NCI-H1694 (cell line): ENCODE measurements around the gene APBB2.
"Not testable (repeated sequence)": the region's sequence is repeated elsewhere in the genome, so short reads cannot be mapped to it uniquely, and the experiment has no call there.

Experiments
- DNase-seq: peaks from one replicate; lab custom pipeline; 2025; lab: John Stamatoyannopoulos, UW

Gene APBB2

DNA sequence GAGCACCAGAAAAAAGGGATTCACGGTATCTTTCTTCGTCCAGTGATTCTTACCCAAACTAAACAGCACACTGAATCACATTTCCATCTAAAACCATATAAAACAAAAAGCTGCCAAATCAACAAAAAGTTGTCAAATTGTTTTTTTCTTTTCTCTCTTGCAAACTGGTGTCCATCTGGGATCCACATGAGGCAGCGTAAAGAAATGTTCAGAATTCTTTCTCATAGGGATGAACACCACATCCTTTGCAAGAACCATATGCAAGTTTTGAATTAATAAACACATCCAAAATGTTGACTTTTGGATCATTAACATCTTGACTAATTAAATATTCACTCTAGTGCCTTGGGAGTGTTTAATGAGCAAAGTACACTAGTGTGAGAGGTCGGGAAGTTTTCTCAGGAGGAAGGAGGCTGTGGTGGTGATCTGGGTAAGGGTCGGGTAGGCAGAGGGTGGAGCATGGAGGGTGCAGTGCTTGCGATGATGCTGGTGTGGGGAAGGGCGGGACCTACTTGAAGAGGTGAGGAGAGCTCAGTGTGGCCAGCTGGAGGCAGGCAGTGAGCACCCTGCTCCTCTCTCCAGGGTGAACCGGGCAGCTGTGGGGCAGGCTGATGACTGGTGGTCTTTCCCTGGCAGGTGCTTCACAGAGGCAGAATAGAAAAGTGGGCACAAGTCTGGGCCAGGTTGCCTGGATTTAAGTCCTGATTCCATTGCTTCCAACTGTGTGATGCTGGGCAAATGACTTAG is 391.7 kb downstream of the APBB2 start:
- no peak for DNase-seq

DNA sequence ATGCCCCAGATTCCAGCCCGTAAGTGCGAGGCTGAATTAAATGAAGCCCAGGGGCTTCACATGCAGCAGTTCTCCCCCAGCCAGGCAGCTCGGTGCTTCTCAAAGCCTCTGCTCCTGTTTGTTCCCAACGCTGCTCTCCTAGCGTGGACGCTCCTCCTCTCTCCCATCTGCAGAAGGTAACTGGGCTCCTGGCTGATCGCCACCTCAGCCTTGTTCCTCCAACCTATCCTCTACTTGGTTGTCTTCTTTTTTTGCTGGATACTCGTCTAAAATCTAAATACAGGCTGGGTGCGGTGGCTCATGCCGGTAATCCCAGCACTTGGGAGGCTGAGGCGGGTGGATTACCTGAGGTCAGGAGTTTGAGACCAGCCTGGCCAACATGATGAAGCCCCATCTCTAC is 394.2 kb downstream of the APBB2 start:
- no peak for DNase-seq

DNA sequence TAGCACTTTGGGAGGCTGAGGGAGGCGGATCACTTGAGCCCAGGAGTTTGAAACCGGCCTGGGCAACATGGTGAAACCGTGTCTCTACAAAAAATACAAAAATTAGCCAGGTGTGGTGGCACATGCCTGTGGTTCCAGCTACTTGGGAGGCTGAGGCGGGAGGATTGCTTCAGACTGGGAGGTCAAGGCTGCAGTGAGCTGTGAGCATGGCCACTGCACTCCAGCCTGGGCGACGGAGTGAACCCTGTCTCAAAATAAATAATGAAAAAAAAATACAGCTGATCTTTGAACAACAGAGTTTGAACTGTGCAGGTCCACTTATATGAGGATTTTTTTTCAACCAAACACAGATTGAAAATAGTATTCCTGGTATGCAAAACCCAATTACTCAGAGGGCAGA is 397.2 kb downstream of the APBB2 start:
- not testable (repeated sequence) for DNase-seq

DNA sequence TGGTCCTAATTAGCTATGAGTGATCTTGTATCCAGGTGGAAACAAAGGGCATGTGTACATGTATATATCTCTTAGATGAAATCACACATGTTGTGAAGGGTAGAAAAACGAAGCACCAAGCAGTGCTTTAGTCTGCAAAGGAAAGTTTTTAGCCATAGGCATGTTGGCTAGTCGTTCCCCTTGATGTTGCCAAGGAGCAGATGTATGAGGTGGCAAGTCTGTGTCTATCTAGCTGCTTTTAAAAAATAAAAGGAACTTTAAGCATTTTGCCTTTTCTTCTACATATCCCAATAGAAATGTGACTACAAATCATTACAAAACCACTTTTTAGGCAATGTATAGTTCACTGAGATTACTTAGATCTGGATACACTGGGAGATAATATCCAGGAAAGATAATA is 401.5 kb downstream of the APBB2 start:
- no peak for DNase-seq

DNA sequence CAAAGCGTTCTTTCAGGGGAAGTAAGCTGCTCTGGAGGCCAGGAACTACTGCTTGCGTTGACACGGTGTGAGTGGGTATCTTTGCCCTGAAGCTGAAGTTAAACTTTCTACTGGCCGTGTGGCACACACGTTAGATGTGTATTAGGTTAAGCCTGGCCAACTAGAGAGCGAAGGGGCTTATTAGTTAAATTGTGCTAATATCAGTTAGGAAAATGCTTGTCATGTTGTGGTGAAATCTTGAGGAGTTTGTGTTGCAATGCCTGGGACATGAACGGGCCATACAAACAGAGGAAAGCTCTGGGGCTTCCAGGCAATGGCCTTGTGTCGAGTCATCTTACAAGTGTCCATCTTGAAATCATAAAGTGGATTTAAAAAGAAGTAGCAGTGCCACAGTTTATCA is 402.0 kb downstream of the APBB2 start:
- DNase-seq = no peak

DNA sequence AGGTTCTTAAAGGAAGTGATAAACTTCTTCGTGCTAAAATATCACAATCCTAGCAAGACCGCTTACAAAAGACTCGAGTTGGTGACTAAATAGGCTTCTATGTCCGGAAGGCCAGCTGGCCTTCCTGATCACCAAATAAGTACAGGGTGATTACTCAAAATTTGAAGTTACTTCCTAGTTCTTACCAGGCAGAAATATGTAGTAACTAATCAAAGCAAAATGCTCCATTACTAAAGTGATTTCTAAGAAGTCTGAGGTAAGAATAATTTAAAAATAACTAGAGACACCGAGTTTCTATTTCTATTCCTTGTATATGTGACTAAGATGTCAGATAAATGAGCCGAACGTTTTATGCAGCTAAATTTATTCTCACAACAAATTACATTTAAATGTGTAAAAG is 402.4 kb downstream of the APBB2 start:
- no peak for DNase-seq

DNA sequence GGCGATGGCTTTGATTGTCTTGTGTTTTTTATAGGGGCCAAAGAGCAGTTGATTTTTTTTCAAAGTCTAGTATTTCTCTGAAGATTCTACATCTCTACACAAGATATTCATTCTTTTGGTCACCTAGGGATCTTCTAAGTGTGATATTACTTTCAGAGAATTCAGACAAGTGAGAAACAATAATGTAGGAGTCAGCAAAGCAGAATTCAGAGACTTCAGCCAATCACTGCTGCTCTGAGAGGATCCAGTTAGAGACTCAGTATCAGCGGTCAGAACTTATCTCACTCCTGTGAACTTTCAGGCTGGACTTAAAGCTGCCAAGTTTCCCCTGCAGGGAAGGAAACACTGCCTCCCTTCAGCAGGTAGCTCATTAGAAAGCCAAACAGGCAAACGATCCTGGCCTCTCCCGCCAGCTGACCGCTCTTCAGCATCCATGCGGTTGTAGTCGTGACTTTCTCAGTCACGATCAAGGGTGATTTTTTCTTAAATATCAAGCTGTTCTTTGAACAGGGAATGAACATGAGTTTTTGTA is 405.4 kb downstream of the APBB2 start:
- no peak for DNase-seq

DNA sequence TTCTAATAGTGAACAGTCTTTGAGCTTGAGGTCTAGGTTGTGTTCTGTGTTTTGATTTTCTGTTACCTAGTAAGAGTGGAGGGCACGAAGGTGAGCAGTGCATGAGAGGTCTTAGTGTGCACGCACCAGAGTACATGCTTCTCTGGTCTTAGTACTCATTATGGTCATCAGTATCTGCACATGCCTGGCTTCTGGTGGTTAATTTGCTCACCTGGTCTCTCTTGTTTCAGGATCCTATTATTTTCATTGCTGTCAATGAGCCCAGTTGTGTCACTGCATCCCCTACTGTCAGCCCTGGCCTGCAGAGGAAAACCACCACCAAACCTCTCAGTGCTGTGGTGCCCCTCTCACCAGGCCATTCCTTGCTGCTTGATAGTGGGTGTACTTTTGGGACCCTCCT is 409.7 kb downstream of the APBB2 start:
- DNase-seq = no peak

DNA sequence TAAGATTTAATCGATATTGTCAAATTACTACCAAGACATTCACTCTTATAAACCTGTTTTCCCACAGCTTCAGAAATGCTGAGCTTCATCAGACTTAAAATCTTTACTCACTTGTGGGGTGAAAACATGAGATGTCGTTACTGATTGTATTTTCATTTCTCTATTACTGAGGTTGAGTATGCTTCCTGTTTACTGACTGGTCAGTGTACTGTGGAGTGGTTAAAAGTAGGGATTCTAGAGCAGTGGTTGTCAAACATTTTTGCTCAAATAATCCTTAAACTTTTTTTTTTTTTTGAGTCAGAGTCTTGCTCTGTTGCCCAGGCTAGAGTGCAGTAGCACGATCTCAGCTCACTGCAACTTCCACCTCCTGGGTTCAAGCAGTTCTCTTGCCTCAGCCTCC is 414.3 kb downstream of the APBB2 start:
- DNase-seq = no peak

DNA sequence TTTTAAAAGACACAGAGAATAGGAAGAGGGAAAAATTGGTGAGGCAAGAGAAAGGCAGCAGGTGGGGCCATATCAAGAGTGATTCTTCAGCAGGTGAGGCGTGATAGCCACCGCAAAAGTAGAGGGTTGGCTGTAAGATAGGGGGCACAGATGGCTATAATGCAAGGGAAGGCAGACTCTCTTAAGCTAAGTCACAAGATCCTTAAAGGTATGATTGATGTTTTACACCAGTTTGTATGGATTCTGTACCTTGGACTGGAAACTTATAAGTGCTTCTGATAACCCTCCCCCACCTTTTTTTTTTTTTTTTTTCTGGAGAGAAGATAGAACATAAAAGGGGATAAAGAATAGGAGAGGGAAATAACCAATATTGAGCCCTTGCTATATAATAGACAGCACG is 424.6 kb downstream of the APBB2 start:
- DNase-seq = no peak

DNA sequence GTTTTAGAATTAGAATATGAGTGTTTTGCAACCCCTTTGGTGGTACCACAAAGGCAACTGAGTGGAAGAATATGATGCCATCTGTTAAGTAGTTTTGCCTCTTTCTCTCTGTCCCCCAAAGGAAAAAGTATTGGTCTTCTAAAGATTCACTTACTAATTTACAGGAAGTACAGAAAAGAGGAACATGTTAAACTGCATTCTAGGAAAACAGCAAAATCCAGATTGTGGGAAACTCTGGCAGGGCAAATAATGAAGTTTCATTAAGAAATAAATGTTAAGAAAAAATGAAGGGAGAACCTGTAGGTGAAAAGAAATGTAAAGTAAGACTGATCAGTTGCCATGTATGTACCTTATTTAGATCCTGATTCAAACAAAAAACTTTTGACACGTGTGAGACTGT is 425.3 kb downstream of the APBB2 start:
- DNase-seq = no peak

DNA sequence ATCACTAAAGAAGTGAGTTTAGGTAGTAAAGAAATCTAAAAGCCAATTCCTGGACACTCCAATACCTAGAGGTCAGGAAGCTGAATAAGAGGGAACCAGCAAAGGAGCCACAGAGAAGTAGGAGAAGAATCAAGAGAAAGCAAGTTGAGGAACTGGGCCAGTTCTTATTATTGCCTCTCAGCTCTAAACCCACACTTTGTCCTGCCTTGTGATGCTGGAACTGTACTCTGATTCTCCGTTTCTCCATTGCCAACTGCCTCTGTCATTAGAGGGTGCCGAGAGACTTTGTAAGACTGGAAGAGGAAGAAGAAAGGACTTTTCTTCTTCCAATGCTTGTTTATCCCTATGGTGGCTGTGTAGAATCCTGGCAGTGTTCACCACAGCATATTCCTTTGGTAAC is 426.0 kb downstream of the APBB2 start:
- DNase-seq = no peak

DNA sequence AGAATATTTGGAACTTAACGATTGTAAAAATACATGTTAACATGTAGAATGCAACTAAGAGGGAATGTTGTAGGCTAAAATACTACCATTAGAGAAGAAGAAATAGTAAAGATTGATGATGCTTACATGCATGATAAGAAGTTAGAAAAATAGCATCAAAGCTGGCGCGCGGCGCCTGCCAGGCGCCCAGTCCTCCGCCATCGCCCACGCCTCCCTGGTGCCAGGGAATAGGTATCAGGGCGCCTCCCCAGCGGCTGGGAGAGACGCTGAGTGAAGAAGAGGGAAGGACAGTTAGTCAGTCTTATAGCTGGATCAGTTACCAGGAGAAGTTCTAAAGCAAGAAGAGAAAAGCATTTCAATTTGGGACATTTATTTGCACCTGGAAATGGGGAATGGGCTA is 428.6 kb downstream of the APBB2 start:
- no peak for DNase-seq

DNA sequence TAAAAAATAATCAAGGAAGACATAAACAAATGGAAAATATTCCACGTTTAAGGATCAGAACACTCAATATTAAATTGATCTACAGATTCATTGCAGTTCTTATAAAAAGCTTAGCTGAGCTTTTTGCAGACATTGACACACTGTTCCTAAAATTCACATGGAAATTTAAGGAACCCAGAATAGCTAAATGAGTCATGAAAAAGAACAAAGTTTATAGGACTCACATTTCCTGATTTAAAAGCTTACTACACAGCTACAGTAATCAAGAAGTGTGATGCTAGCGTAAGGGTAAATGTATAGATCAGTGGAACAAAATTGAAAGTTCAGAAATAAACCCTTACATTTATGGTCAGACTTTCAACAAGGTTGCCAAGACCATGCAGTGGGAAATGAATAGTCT is 431.5 kb downstream of the APBB2 start:
- DNase-seq = no peak

DNA sequence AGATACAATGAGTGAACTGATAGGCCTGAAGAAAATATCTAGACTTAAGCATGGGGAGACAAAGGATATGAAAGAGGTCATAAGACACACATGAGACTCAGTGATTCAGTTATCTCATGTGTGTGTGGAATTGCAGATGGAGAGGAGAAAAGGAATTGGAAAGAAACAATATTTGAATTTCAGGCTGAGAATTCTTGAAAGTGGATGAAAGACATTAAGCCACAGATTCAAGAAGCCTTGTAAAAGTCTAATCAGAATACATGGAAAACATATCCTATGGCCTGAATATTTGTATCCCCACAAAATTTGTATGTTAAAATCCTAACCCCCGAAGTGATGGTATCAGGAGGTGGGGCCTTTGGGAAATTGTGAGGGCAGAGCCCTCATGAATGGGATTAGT is 436.3 kb downstream of the APBB2 start:
- no peak for DNase-seq

DNA sequence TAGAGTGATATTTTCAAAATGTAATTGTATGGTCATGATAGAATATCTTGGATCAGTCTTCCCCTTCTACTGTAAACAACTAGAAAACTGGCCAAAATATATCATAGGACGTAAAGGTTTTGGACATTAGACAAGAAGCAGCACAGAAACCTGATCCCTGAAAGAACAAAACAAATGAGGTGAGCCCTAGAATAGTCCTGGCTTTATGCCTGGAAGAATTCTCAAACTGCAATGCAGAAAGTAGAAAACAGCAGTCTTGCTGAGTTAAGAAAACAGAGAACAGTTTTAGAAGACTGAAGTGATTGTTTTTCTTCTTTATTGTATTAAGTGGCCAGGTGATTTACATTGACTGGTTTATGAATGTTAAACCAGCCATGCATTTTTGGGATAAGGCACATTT is 445.1 kb downstream of the APBB2 start:
- DNase-seq = no peak

DNA sequence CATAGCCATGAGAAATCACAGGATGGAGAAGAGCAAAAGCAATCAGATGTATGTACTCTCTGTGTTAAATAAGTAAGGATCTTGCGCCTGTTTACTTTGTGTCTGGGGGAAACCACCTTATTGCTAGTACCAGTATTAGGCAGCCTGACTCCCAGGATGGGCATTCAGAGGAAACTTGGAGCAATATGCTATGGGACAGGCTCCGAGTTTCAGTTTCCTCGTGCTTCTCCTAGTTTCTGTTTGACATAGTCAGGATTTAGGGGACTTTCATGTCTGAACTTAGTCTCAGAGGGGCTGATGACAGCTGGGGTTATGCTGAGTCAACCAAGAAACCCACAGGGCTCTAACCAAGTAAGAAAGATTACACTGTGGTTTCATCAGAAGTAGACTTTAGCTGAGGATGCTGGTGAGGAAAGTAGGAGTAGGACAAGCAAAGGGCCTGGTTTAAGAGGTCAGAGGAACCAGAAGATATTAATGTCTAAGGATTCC is 451.1 kb downstream of the APBB2 start:
- DNase-seq = no peak
